Activated T-helper 2 cell treated with anti-CD3 and anti-CD28 coated beads, Interferon-gamma antibody, Interleukin-2, Interleukin-4, amounts not matched to agents 10 μg/mL and 5 μg/mL and 100 μg/mL, durations not matched to agents 14 hours and 24 hours and 36 hours (primary cell): Measurements from ENCODE around the gene IGLL5. TPM values are rescaled to one million over a fixed set of nuclear protein-coding genes. Genes with fewer than 3 reads are reported as not detected.

Experiments used
- DNase-seq: peaks from one replicate; pipeline ENCODE4 v3.0.0; 2021; ENCODE audit warnings: low spot score
- H3K27ac Mint-ChIP-seq: one replicate; pipeline ENCODE4 v1.8.0; 2021; ENCODE audit warnings: mixed read lengths
- H3K27me3 Mint-ChIP-seq: one replicate; pipeline ENCODE4 v1.8.0; 2021; ENCODE audit warnings: low read depth, mixed read lengths
- H3K36me3 Mint-ChIP-seq: one replicate; pipeline ENCODE4 v1.8.0; 2021; ENCODE audit warnings: low read depth, mixed read lengths
- H3K4me1 Mint-ChIP-seq: one replicate; pipeline ENCODE4 v1.8.0; 2021; ENCODE audit warnings: low read depth, mixed read lengths
- H3K4me3 Mint-ChIP-seq: one replicate; pipeline ENCODE4 v1.8.0; 2021; ENCODE audit warnings: low read depth, mild to moderate bottlenecking, moderate library complexity, mixed read lengths
- H3K9me3 Mint-ChIP-seq: one replicate; pipeline ENCODE4 v1.8.0; 2021; ENCODE audit warnings: mixed read lengths
- intact Hi-C: fragments of 100-400 bp; cut with micrococcal nuclease; formaldehyde crosslinking; loops from one replicate; pipeline ENCODE4 v1.15.1; 2023
- total RNA-seq: library from RNA; stranded (reverse); gene quantifications from 2 replicates; pipeline ENCODE4 v1.2.3, GENCODE V29; 2022

The IGLL5 gene
- total RNA-seq, 1 donor from 2014 or later = not detected

GRCh38 chr22:22936180-22936914 is 48.7 kb downstream of the IGLL5 start:
- Mint-ChIP-seq H3K9me3 (no peaks in the 10 kb centered on the region), H3K36me3 (no peaks in the 10 kb centered on the region), H3K27me3 (peaks cover 5% of the 10 kb centered on the region), H3K4me1 (peaks cover 5% of the 10 kb centered on the region), H3K4me3 (no peak overlapping the region), H3K27ac (no peak overlapping the region)
- intact Hi-C loops = no loop called here
- no peak for DNase-seq

GRCh38 chr22:22936915-22937656 is 49.5 kb downstream of the IGLL5 start:
- Mint-ChIP-seq H3K9me3 (no peaks in the 10 kb centered on the region), H3K27me3 (peaks cover 5% of the 10 kb centered on the region), H3K27ac (no peak overlapping the region), H3K4me3 (no peak overlapping the region), H3K4me1 (peaks cover 5% of the 10 kb centered on the region), H3K36me3 (no peaks in the 10 kb centered on the region)
- DNase-seq = no peak
- intact Hi-C loops = no loop called here

GRCh38 chr22:22937894-22938480 is 50.4 kb downstream of the IGLL5 start:
- DNase-seq = no peak
- Mint-ChIP-seq H3K4me3 (no peak overlapping the region), H3K27me3 (peaks cover 6% of the 10 kb centered on the region), H3K36me3 (no peaks in the 10 kb centered on the region), H3K9me3 (no peaks in the 10 kb centered on the region), H3K4me1 (peaks cover 7% of the 10 kb centered on the region), H3K27ac (no peak overlapping the region)
- intact Hi-C loops = no loop called here

- Mint-ChIP-seq H3K4me1 (peaks cover 7% of the 10 kb centered on the region), H3K27ac (no peak overlapping the region), H3K27me3 (peaks cover 6% of the 10 kb centered on the region), H3K9me3 (no peaks in the 10 kb centered on the region), H3K36me3 (no peaks in the 10 kb centered on the region), H3K4me3 (no peak overlapping the region)
- no peak for DNase-seq
- intact Hi-C loops = no loop called here
These were observed 51.3 kb downstream of the IGLL5 start for GRCh38 chr22:22938672-22939587.

GRCh38 chr22:22939588-22940368 is 52.2 kb downstream of the IGLL5 start:
- Mint-ChIP-seq H3K36me3 (no peaks in the 10 kb centered on the region), H3K4me1 (peaks cover 7% of the 10 kb centered on the region), H3K27ac (no peak overlapping the region), H3K27me3 (peaks cover 6% of the 10 kb centered on the region), H3K4me3 (no peak overlapping the region), H3K9me3 (no peaks in the 10 kb centered on the region)
- intact Hi-C loops = no loop called here
- no peak for DNase-seq

GRCh38 chr22:22940961-22941605 is 53.5 kb downstream of the IGLL5 start:
- Mint-ChIP-seq H3K4me1 (peaks cover 6% of the 10 kb centered on the region), H3K27me3 (peaks cover 8% of the 10 kb centered on the region), H3K4me3 (no peak overlapping the region), H3K27ac (no peak overlapping the region), H3K9me3 (no peaks in the 10 kb centered on the region), H3K36me3 (no peaks in the 10 kb centered on the region)
- no peak for DNase-seq
- intact Hi-C loops = no loop called here

GRCh38 chr22:22941831-22942510 is 54.4 kb downstream of the IGLL5 start:
- intact Hi-C loops = no loop called here
- no peaks in the 10 kb centered on the region for H3K36me3 Mint-ChIP-seq
- H3K27ac Mint-ChIP-seq = no peak overlapping the region
- H3K9me3 Mint-ChIP-seq = no peaks in the 10 kb centered on the region
- no peak for DNase-seq
- peaks cover 6% of the 10 kb centered on the region for H3K27me3 Mint-ChIP-seq
- no peak overlapping the region for H3K4me3 Mint-ChIP-seq
- H3K4me1 Mint-ChIP-seq = peaks cover 9% of the 10 kb centered on the region

- H3K4me1 Mint-ChIP-seq = peaks cover 14% of the 10 kb centered on the region
- H3K9me3 Mint-ChIP-seq = no peaks in the 10 kb centered on the region
- H3K27me3 Mint-ChIP-seq = peaks cover 5% of the 10 kb centered on the region
- no peak overlapping the region for H3K27ac Mint-ChIP-seq
- H3K4me3 Mint-ChIP-seq = no peak overlapping the region
- DNase-seq = peak; percentile 55
- H3K36me3 Mint-ChIP-seq = no peaks in the 10 kb centered on the region
- intact Hi-C loops = no loop called here
These were observed 55.1 kb downstream of the IGLL5 start for GRCh38 chr22:22942511-22943329.

GRCh38 chr22:22943521-22944267 is 56.1 kb downstream of the IGLL5 start:
- Mint-ChIP-seq H3K36me3 (no peaks in the 10 kb centered on the region), H3K27ac (no peak overlapping the region), H3K4me1 (peaks cover 14% of the 10 kb centered on the region), H3K27me3 (peaks cover 5% of the 10 kb centered on the region), H3K4me3 (no peak overlapping the region), H3K9me3 (no peaks in the 10 kb centered on the region)
- intact Hi-C loops = no loop called here
- DNase-seq = peak; percentile 5

GRCh38 chr22:22944268-22944985 is 56.8 kb downstream of the IGLL5 start:
- peaks cover 14% of the 10 kb centered on the region for H3K4me1 Mint-ChIP-seq
- intact Hi-C loops = no loop called here
- no peaks in the 10 kb centered on the region for H3K36me3 Mint-ChIP-seq
- H3K4me3 Mint-ChIP-seq = no peak overlapping the region
- H3K27ac Mint-ChIP-seq = no peak overlapping the region
- H3K27me3 Mint-ChIP-seq = peaks cover 5% of the 10 kb centered on the region
- no peak for DNase-seq
- no peaks in the 10 kb centered on the region for H3K9me3 Mint-ChIP-seq
